Globus pallidus (tissue), 1 donor: ENCODE measurements around the gene ZNF554.

Experiments
- DNase-seq: peaks from one replicate; pipeline ENCODE4 v3.0.0-alpha.2; 2015; ENCODE audit warnings: low spot score

ZNF554 gene

GRCh38 chr19:2827840-2828489 lies 8.3 kb downstream of the ZNF554 start:
- no peak for DNase-seq

GRCh38 chr19:2834294-2834871 lies 14.7 kb downstream of the ZNF554 start:
- no peak for DNase-seq

- no peak for DNase-seq
Observed at GRCh38 chr19:2837430-2837829, 17.8 kb downstream of the ZNF554 start.

- DNase-seq, result peak; percentile 100
Observed at GRCh38 chr19:2840794-2841791, 21.4 kb downstream of the ZNF554 start, which contains the start of gene ZNF555. TSS of gene ZNF555 (plus strand) at chr19:2841475. CDS start at chr19:2841573, 98 bp downstream.

- no peak for DNase-seq
Observed at GRCh38 chr19:2841855-2842574, 22.3 kb downstream of the ZNF554 start.

GRCh38 chr19:2845107-2845506 lies 25.4 kb downstream of the ZNF554 start:
- no peak for DNase-seq

- no peak for DNase-seq
Observed at GRCh38 chr19:2846180-2846894, 26.7 kb downstream of the ZNF554 start.

GRCh38 chr19:2847507-2847906 lies 27.8 kb downstream of the ZNF554 start:
- no peak for DNase-seq

- DNase-seq, result no peak
Observed at GRCh38 chr19:2848616-2849015, 28.9 kb downstream of the ZNF554 start.

GRCh38 chr19:2850256-2850925 lies 30.7 kb downstream of the ZNF554 start:
- no peak for DNase-seq

GRCh38 chr19:2852598-2852997 lies 32.9 kb downstream of the ZNF554 start:
- no peak for DNase-seq

GRCh38 chr19:2853015-2853606 lies 33.4 kb downstream of the ZNF554 start:
- no peak for DNase-seq

- DNase-seq, result no peak
Observed at GRCh38 chr19:2854849-2855248, 35.2 kb downstream of the ZNF554 start.

- DNase-seq, result no peak
Observed at GRCh38 chr19:2856457-2857050, 36.9 kb downstream of the ZNF554 start.

- DNase-seq, result no peak
Observed at GRCh38 chr19:2858864-2859263, 39.2 kb downstream of the ZNF554 start.

GRCh38 chr19:2863816-2864215 lies 44.1 kb downstream of the ZNF554 start:
- DNase-seq, result no peak

- DNase-seq, result no peak
Observed at GRCh38 chr19:2865334-2866100, 45.8 kb downstream of the ZNF554 start.

- no peak for DNase-seq
Observed at GRCh38 chr19:2866495-2867024, 46.9 kb downstream of the ZNF554 start.
